GM19467 (cell line): ENCODE measurements around the gene IFNL3.

Experiments
- ATAC-seq: cut with Tn5 transposase; IDR thresholded peaks from one replicate; pipeline ENCODE4 v1.9.1; 2021; ENCODE audit warnings: mild to moderate bottlenecking, moderate library complexity; ENCODE audit not compliant: unreplicated experiment

IFNL3 gene

GRCh38 chr19:39194832-39195542 is 49.8 kb downstream of the IFNL3 start:
- no peak for ATAC-seq

GRCh38 chr19:39193803-39194202 is 51.0 kb downstream of the IFNL3 start:
- no peak for ATAC-seq
